Renal cortex interstitium (tissue), 11 donors: ENCODE data around the gene RESP18. TPM values are rescaled to one million over a fixed set of nuclear protein-coding genes. Genes with fewer than 3 reads are reported as not detected.
A peak's percentile ranks its signal among the peaks of the same experiment; 100 is the strongest.
"Not testable (repeated sequence)": the region's sequence is repeated elsewhere in the genome, so short reads cannot be mapped to it uniquely, and the experiment has no call there.

ENCODE experiments used
- DNase-seq, 11 donors: peaks; one replicate each; pipeline ENCODE4 v3.0.0-alpha.2; 2013; ENCODE audit warnings: low read depth in 9 of 11, low spot score in 4 of 11; ENCODE audit errors: extremely low read depth in 1 of 11
- polyA plus RNA-seq, 3 donors: library from polyadenylated mRNA; unstranded; fragments of 120-200 nt; gene quantifications; one replicate each; pipeline ENCODE4 v1.2.1, GENCODE V29; 2013; ENCODE audit not compliant: insufficient read length in 3 of 3

The RESP18 gene
- polyA plus RNA-seq, 3 donors: not detected

DNA sequence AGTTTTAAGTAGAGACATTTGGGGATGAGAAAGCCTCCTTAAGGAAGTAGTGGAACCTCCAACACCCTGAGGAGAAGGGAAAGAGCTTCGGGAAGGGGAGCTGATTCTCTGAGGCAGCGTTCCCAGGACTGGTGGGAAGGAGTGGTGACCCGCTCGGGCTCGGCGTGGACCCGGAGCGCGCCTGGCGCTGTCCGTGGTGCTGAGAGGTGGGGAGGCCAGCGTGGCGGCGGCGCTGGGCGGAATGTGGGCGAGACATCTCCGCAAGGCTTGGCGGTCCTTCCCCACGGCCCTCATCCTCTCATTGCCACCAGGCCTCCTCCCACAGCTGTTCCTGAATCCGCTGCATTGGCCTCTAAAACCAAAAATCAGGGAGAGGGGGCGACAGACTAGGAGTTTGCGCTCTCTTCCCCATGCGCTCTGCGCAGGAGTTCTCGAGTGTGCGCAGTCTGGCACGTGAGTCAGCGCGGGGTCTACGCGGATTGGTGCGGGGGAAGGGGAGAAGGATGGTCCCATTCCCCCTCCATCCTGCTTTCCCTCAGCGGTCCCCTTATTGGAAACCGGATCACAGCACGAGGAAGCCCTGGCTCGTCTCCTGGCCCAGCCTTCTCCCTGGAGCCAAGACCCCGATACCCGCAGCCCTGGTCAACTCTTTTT, 857 bp downstream of the RESP18 start:
- peak in 9 of 11 donors; percentile 30 to 69 (median 53) for DNase-seq

DNA sequence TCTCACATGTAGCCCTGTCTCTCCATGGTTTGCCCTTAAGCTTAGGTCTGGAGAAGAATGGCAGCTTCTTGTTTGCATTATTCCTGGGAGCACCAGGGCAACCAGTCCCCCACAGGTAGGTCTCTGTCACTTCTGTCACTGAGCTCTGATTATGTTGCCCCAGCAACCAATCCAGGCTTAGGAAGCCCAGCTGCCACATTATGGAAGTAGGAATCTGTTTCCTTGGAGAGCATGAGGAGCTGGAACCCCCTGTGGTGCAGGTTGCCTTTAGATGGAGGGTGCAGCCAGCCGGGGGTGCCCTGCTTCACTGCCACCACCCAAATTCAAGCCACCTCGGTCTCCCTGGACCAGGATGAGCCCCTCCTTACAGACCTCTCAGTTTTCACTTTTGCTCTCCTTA, 4.8 kb downstream of the RESP18 start:
- no peak for DNase-seq

DNA sequence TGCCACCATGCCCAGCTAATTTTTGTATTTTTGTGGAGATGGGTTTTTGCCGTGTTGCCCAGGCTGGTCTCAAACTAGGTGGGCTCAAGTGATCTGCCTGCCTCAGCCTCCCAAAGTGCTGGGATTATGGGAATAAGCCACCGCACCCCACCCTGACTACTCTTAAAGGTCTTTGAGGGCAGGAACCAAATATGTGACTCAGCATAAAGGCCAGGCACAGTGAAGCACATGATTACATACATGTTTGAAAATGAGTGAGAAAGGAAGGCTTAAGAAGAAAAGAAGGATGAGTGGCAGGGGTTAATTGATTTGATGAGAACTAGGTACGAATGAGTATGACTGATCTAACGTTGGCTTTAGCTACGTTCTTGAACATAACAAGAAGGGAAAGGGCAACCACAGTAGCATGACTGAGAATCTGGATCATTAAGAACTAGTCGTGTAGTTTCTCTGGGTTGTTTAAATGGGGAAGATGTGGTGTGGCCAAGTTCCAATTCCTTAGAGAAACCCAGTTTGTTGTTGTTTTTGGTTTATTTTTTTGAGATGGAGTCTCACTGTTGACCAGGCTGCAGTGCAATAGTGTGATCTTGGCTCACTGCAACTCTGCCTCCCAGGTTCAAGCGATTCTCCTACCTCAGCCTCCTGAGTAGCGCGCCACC, 6.8 kb downstream of the RESP18 start:
- DNase-seq: no peak

DNA sequence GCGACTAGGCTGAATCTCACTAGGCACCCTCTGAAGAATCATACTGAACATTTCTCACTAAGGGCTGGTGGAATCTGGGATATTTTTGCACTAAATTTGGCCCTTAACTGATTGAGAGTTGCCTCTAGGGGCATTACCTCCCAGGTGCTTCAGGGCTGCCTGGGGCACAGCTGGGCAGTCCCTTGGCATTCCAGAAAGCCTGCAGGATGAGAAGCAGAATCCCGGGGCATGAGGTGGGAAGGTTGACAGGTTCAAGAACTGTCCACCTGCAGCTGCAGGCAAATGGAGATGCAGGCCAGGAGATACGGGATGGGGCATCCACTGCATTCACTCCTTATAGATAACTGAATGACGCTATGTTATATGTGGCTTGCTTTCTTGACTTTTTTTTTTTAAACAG, 7.4 kb downstream of the RESP18 start:
- no peak for DNase-seq

DNA sequence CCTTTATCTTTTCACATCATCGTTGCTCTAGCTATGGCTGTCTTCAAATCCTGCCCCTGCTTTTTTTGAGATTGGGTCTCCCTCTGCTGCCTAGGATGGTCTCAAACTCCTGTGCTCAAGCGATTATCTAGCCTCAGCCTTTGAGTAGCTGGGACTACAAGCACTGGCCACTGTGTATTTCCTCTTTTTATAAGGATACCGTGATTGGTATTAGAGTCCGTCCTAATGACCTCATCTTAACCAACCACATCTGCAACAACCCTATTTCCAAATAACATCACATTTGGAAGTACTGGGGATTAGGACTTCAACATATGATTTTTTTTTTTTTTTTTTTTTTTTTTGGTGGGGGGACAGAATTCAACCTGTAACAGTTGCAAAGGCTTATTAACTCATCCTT, 9.1 kb downstream of the RESP18 start:
- DNase-seq: no peak

DNA sequence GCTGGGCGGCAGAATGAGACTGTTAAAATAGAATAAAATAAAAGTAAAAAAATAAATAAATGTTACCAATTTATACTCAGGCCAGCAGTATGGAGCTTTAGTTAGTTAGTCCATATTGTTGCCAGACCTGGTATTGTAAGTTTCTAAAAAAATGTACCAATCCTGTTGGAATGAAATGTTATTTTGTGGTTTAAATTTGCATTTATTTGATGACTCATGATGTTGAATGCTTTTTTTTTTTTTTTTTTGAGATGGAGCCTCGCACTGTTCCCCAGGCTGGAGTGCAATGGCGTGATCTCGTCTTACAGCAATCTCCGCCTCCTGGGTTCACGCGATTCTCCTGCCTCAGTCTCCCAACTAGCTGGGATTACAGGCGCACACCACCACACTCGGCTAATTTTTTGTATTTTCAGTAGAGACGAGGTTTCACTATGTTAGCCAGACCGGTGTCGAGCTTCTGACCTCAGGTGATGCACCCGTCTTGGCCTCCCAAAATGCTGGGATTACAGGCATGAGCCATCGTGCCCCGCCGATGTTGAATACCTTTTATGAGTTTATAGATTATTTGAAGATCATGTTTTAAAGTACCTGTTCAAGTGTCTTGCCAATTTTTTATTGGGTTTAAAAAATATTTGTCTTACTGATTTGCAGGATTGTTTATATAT, 17.6 kb downstream of the RESP18 start:
- no peak for DNase-seq

DNA sequence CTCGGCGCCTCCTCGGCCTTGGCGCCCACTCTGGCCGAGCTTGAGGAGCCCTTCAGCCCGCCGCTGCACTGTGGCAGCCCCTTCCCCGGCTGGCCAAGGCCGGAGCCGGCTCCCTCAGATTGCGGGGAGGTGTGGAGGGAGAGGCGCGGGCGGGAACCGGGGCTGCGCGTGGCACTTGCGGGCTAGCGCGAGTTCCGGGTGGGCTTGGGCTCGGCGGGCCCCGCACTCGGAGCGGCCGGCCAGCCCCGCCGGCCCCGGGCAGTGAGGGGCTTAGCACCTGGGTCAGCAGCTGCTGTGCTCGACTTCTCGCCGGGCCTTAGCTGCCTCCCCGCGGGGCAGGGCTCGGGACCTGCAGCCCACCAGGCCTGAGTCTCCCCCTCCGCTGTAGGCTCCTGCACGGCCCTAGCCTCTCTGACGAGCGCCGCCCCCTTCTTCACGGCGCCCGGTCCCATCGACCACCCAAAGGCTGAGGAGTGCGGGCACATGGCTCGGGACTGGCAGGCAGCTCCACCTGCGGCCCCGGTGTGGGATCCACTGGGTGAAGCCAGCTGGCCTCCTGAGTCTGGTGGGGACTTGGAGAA, 19.8 kb downstream of the RESP18 start:
- DNase-seq: not testable (repeated sequence)

DNA sequence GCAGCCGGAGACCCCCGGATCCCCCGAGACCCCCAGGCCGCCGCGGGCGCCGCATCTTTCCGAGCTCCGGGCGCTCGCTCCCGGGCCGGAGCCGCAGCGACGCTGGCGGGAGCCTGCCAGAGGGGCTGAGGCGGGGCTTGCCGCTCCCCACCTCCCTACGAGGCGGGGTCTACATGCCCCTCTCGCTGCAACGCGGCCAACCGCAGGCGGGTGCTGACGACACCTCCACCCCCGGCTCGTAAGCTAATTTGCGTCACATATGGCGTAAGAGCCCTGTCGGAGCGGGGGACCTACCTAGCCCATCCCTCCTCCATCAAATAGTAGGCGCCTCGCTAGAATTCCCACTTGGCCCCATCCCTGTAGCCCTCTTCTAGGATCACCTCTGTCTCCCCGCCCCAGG, 23.3 kb downstream of the RESP18 start, which contains the start of gene PTPRN:
Gene PTPRN (minus strand): TSS at position 124 of the 400 bp plus-strand sequence. CDS start 69 bp downstream, at position 55.
- DNase-seq: no peak

DNA sequence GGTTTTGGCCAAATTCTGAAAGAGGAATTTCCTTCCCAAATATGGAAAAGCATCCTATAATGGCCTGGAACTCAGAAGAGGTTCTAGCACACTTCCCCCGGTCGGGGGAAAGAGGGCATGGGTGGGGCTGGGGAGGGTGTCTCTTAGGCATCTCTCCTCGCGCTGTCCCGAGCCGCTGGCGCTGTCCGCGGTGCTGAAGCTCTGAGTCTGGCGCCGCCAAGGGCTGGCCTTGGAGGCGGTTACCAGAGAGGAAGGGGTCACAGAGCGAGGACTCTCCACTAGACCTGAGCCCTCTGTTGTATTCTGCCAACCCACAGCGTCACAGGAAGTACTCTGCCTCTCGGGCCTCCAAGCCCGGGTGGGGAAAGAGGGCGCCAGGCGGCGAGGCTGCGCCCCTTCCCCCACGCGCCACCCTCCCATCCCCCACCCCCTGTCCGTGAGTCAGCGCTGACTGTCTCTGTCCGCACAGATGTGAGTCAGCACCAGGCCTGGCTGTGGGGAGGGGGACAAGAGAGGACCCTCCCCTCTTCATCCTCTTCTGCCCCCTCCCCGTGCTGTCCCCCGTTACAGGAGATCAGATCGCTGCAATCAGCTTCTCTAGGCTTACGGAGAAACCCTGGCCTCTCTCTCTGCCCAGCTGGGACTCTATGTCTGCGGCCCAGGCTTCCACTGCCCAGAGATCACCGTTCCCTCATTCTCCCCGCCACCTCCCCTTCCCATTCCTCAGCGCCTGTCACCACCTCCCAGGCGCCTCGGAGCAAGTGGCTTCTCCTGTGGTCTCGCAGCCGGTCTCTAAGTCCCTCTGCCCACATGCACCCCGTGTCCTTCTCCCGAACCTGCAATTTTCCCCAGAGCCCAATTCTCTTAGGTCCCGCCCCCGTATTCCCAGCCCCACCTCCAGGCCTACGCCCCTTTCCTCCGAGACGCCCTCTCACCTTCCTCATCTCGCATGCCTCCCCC, 24.1 kb downstream of the RESP18 start:
- DNase-seq: peak in 9 of 11 donors; percentile 54 to 75 (median 68)

DNA sequence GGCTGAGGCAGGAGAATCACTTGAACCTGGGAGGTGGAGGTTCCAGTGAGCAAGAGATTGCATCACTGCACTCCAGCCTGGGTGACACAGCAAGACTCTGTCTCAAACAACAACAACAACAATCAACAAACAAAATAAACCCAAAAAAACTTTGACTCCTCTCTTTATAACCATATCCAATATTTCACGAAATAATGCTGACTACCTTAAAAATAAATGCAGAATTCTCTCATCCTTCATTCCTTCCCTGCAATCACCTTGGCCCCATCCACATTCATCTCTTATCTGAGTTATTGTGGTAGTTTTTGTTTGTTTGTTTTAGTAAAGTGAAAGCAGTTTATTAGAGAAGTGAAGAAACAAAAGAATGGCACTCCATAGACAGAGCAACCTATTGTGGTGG, 26.5 kb downstream of the RESP18 start:
- DNase-seq: no peak

DNA sequence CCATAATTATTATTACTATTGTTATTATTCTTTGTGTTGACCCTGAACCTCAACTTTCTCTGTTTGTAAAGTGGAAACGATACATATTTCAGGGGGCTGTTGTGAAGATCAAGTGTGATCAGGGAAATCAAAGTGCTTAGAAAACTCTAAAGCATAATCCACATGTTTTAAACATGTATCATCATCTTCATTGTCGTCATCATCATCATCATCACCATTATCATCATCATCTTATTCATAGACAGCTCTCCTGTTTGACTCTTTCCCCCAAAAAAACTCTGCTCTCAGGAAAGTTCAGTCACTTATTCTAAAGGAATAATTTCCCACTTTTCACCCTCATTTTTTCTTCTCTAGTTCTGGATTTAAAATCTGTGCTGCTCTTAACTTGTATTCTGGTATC, 28.3 kb downstream of the RESP18 start:
- no peak for DNase-seq

DNA sequence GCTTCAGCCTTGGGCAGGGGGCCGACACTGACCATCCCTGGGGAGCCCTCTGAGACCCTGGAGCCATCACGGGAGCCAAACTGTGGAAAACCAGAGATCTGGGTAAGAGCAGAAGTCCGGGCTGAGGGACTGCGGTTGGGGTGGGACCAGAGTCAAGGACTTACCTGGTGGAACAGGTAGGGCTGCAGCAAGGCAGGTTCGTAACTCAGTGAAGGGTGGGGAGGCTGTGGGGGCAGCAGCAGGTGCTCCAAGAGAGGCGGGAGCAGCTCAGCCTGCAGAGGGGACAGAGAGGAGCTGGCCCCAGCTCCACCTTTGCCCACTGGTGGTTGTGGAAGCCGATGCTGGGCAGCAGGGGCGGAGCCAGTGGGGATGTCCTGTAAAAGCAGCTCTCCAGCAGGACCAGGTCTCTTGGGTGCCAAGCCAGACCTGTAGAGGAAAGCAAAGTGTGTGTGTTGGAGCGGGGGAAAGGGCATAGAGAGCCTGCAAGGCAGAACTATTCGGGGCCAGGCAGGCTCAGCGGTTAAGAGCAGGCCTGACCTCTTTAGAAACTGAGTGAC, 30.1 kb downstream of the RESP18 start:
- no peak for DNase-seq

DNA sequence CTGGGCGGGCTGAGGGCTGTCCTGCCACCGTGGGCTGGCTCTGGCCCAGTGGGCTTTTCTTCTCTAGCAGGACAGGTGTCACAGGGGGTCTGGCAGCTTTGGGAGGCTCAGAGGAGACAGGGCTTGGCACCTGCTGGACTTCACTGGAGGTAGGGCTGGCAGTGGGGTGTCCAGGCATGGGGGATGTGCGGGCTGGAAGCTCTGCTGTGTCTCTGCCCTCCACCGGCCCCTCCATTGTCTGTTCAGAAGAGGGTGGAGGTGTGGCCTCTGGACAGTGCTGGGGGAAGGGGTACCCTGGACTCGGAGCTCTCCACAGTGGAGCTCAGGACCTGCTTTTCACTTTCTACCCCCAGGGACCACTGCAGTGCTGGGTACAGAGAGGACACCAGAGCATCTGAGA, 32.5 kb downstream of the RESP18 start:
- no peak for DNase-seq

DNA sequence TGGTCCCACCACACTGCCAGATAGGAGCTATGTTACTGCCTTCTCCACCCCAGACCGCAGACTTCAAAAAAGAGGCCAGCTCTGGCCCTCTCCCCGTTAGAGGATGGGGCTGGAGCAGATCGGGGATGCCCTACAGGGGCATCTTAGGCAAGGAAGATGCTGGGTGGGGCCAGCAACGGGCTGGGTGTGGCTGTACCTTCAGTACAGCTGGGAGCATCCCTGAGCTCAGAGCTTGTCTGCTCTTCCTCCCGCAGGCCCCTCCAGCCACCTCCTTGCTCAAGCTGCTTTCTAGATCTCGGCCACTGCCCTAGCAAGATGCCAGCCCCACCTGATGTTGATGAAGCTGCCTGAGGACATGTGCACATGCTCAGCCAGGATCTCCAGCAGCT, 33.2 kb downstream of the RESP18 start:
- no peak for DNase-seq

DNA sequence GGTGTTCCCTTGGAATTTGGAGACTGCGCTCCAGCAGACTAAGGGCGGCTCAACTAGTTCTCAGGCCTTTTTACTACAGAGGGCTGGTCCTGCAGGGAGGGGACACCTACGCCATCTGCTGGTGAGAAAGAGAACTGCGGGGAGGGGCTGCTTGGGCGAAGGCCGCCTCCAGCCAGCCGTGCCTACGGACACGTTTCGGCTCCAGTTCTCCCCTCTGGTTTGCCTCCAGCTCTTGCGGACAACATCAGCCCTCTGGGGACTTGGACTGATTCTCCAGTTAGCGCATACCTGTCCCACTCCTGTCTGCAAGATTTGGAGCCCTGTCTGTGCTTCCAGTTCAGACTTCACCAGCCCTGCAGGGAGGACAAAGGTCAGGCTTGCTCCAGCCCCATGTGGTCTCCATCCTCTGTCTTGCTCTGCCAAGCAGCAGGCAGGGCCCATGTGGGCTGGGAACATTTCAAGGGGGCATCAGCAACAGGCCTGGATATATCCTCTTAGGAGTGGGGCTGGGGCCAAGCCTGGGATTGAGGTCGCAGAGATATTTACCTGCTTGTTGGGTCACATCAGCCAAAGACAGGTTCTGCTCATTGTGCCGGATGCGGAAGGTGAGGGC, 33.7 kb downstream of the RESP18 start:
- peak in 9 of 11 donors; percentile 58 to 80 (median 68) for DNase-seq

DNA sequence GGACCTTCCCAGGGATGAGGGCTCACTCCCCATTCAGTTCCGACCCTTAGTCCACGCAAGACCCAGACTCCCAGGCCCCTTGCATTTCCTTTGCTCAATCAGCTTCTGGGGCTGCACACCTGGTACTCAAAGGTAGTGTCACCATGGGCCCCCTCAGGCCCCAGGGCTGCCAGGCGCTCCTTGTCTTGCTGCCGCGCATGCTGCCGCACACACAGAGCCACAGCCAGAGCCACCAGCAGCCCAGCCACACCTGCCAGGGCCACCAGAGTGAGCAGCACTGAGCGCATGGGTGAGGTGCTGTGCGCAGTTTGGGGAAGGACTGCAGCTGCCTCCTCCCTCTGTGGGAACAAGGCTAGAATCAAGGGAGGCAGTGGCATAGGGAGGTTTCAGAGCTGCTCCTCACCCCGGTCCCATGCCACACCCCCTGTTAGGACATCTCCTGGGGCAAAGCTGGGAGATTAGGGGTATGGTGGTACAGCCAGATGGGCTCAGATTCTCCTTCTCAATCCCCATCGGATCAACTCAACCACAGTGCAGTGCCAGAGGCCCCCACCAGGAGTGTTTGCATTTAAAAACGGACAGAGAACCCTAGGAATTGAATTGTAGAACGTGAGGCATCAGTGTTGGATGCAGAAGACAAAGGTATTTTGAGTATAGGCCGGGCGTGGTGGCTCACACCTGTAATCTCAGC, 34.6 kb downstream of the RESP18 start:
- no peak for DNase-seq

DNA sequence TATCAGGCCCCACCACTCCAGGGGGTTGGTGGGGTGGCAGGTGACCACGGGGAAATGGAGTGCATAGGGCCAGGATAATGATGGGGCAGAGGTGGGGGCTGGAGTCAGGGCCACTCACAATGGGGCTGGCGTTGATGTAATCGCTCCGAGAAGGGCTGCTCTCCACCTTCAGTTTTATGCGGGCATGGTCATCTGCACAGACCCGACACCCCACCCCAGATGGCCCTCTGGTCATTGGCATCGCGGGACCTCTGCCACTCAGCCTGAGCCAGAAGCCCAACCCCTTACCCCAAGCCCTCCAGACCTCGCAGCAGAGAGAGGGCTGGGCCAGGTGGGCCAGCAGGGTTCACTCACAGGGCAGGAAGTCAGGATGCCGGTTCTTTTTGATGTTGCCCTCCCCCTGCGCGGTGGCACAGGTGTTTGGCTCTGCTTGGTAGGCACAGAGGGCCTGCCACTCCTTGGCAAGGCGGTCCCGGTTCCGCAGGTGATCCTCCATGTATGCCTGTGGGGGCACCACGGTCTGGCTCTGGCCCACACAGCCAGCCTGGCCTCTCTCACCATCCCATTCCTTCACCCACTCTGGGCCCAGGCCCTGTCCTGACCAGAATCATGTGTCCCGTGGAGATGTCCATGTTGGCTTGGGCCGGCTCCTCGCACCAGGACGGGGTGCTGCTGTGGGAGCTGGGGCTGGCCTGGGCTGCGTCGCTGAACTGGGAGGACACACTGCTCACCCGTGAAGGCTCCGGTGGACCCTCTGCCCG, 35.7 kb downstream of the RESP18 start:
- no peak for DNase-seq
